ENCODE results near the gene MEF2A. TPM values are rescaled to one million over a fixed set of nuclear protein-coding genes. Genes with fewer than 3 reads are reported as not detected.

The MEF2A gene
- polyA plus RNA-seq, 1 donor from 2014 or later: 53.9 TPM

GRCh38 chr15:99554880-99555488, 10.8 kb upstream of the MEF2A start:
- H3K4me3 Mint-ChIP-seq: no peak overlapping the region
- peaks cover 2% of the 10 kb centered on the region for H3K36me3 Mint-ChIP-seq
- no peaks in the 10 kb centered on the region for H3K27me3 Mint-ChIP-seq
- peaks cover 11 to 19% (median 18%) of the 10 kb centered on the region in 3 donors for H3K4me1 Mint-ChIP-seq
- H3K9me3 Mint-ChIP-seq: no peaks in the 10 kb centered on the region
- H3K27ac Mint-ChIP-seq: no peak overlapping the region

- Mint-ChIP-seq H3K27ac (peak overlapping the region; percentile 6 to 36 (median 18)), H3K36me3 (peaks cover 2% of the 10 kb centered on the region), H3K27me3 (no peaks in the 10 kb centered on the region), H3K4me1 (peaks cover 11 to 19% (median 18%) of the 10 kb centered on the region in 3 donors), H3K4me3 (no peak overlapping the region), H3K9me3 (no peaks in the 10 kb centered on the region)
These were observed 9.8 kb upstream of the MEF2A start for GRCh38 chr15:99556011-99556410.

GRCh38 chr15:99556578-99556977, 9.2 kb upstream of the MEF2A start:
- no peaks in the 10 kb centered on the region for H3K27me3 Mint-ChIP-seq
- peaks cover 11 to 16% (median 15%) of the 10 kb centered on the region in 3 donors for H3K4me1 Mint-ChIP-seq
- H3K27ac Mint-ChIP-seq: peak overlapping the region; percentile 6 to 41 (median 36)
- H3K4me3 Mint-ChIP-seq: no peak overlapping the region
- peaks cover 2% of the 10 kb centered on the region for H3K36me3 Mint-ChIP-seq
- no peaks in the 10 kb centered on the region for H3K9me3 Mint-ChIP-seq

GRCh38 chr15:99558084-99558483, 7.7 kb upstream of the MEF2A start:
- no peaks in the 10 kb centered on the region for H3K27me3 Mint-ChIP-seq
- no peak overlapping the region for H3K27ac Mint-ChIP-seq

GRCh38 chr15:99558571-99558970, 7.2 kb upstream of the MEF2A start:
- Mint-ChIP-seq H3K4me3 (no peak overlapping the region), H3K36me3 (peaks cover 2% of the 10 kb centered on the region), H3K27me3 (no peaks in the 10 kb centered on the region), H3K9me3 (no peaks in the 10 kb centered on the region), H3K4me1 (peaks cover 7 to 14% (median 11%) of the 10 kb centered on the region in 3 donors), H3K27ac (peak overlapping the region in 1 of 3 donors; percentile 24)

More at GRCh38 chr15:99558084-99558483, 7.7 kb upstream of the MEF2A start:
- Mint-ChIP-seq H3K36me3 (peaks cover 2% of the 10 kb centered on the region), H3K9me3 (no peaks in the 10 kb centered on the region), H3K4me3 (no peak overlapping the region), H3K4me1 (peaks cover 7 to 14% (median 11%) of the 10 kb centered on the region in 3 donors)

- Mint-ChIP-seq H3K27me3 (no peaks in the 10 kb centered on the region), H3K4me3 (peak overlapping the region in 1 of 4 donors; percentile 18), H3K9me3 (no peaks in the 10 kb centered on the region), H3K36me3 (peaks cover under 1% of the 10 kb centered on the region), H3K4me1 (peaks cover 10 to 18% (median 12%) of the 10 kb centered on the region in 3 donors), H3K27ac (peak overlapping the region; percentile 1 to 93 (median 5))
These were observed 4.1 kb upstream of the MEF2A start for GRCh38 chr15:99561476-99562230.

GRCh38 chr15:99562238-99562637, 3.5 kb upstream of the MEF2A start:
- Mint-ChIP-seq H3K27me3 (no peaks in the 10 kb centered on the region), H3K27ac (peak overlapping the region in 1 of 3 donors; percentile 93), H3K4me3 (no peak overlapping the region), H3K36me3 (no peaks in the 10 kb centered on the region), H3K4me1 (peaks cover 10 to 24% (median 14%) of the 10 kb centered on the region in 3 donors), H3K9me3 (no peaks in the 10 kb centered on the region)

- no peaks in the 10 kb centered on the region for H3K9me3 Mint-ChIP-seq
- peak overlapping the region; percentile 75 to 93 (median 76) for H3K4me3 Mint-ChIP-seq
These were observed 1.3 kb upstream of the MEF2A start for GRCh38 chr15:99564221-99565048.

GRCh38 chr15:99565049-99565298, 810 bp upstream of the MEF2A start:
- H3K4me1 Mint-ChIP-seq: peaks cover 22 to 37% (median 33%) of the 10 kb centered on the region in 3 donors
- no peaks in the 10 kb centered on the region for H3K9me3 Mint-ChIP-seq

More at GRCh38 chr15:99564221-99565048, 1.3 kb upstream of the MEF2A start:
- peak overlapping the region; percentile 93 to 99 (median 98) for H3K27ac Mint-ChIP-seq
- no peaks in the 10 kb centered on the region for H3K27me3 Mint-ChIP-seq
- H3K36me3 Mint-ChIP-seq: no peaks in the 10 kb centered on the region
- peaks cover 22 to 37% (median 32%) of the 10 kb centered on the region in 3 donors for H3K4me1 Mint-ChIP-seq

GRCh38 chr15:99566157-99566897, 543 bp downstream of the MEF2A start:
- Mint-ChIP-seq H3K27ac (peak overlapping the region; percentile 93 to 99 (median 97)), H3K4me3 (peak overlapping the region; percentile 90 to 100 (median 98)), H3K36me3 (no peaks in the 10 kb centered on the region), H3K27me3 (no peaks in the 10 kb centered on the region), H3K4me1 (peaks cover 25 to 40% (median 38%) of the 10 kb centered on the region in 3 donors), H3K9me3 (no peaks in the 10 kb centered on the region)

More at GRCh38 chr15:99565049-99565298, 810 bp upstream of the MEF2A start:
- H3K27ac Mint-ChIP-seq: peak overlapping the region; percentile 93 to 99 (median 98)
- H3K27me3 Mint-ChIP-seq: no peaks in the 10 kb centered on the region
- no peaks in the 10 kb centered on the region for H3K36me3 Mint-ChIP-seq
- peak overlapping the region; percentile 75 to 93 (median 76) for H3K4me3 Mint-ChIP-seq

- Mint-ChIP-seq H3K9me3 (no peaks in the 10 kb centered on the region), H3K27me3 (no peaks in the 10 kb centered on the region), H3K4me1 (peaks cover 37 to 50% (median 46%) of the 10 kb centered on the region in 3 donors), H3K36me3 (no peaks in the 10 kb centered on the region), H3K27ac (peak overlapping the region in 2 of 3 donors; percentile 12 to 69), H3K4me3 (peak overlapping the region; percentile 26 to 86 (median 47))
These were observed 3.0 kb downstream of the MEF2A start for GRCh38 chr15:99568625-99569352.

- no peaks in the 10 kb centered on the region for H3K27me3 Mint-ChIP-seq
- no peaks in the 10 kb centered on the region for H3K36me3 Mint-ChIP-seq
- peaks cover 47 to 62% (median 56%) of the 10 kb centered on the region in 3 donors for H3K4me1 Mint-ChIP-seq
- no peaks in the 10 kb centered on the region for H3K9me3 Mint-ChIP-seq
- H3K27ac Mint-ChIP-seq: peak overlapping the region in 2 of 3 donors; percentile 40 to 51
- H3K4me3 Mint-ChIP-seq: peak overlapping the region in 2 of 4 donors; percentile 6 to 38
These were observed 5.5 kb downstream of the MEF2A start for GRCh38 chr15:99571299-99571698.

GRCh38 chr15:99574048-99574447, 8.3 kb downstream of the MEF2A start:
- no peak overlapping the region for H3K4me3 Mint-ChIP-seq
- peaks cover 55 to 65% (median 55%) of the 10 kb centered on the region in 3 donors for H3K4me1 Mint-ChIP-seq
- H3K27me3 Mint-ChIP-seq: no peaks in the 10 kb centered on the region
- no peaks in the 10 kb centered on the region for H3K36me3 Mint-ChIP-seq
- H3K9me3 Mint-ChIP-seq: no peaks in the 10 kb centered on the region
- H3K27ac Mint-ChIP-seq: no peak overlapping the region

- Mint-ChIP-seq H3K4me3 (peak overlapping the region in 1 of 4 donors; percentile 19), H3K4me1 (peaks cover 53 to 63% (median 56%) of the 10 kb centered on the region in 3 donors), H3K27me3 (no peaks in the 10 kb centered on the region), H3K36me3 (no peaks in the 10 kb centered on the region), H3K27ac (no peak overlapping the region), H3K9me3 (no peaks in the 10 kb centered on the region)
These were observed 8.7 kb downstream of the MEF2A start for GRCh38 chr15:99574502-99574901.
